DOHH2 (cell line): ENCODE data around the gene ABCA9.

ENCODE experiments used
- EZH2phosphoT487 ChIP-seq: fragments of 200-600 bp; sonication (generic); IDR thresholded peaks from 2 replicates; pipeline ENCODE4 v1.6.1; 2017; ENCODE audit warnings: borderline replicate concordance, mild to moderate bottlenecking, antibody characterized with exemption, low read length, moderate library complexity, mixed read lengths
- TF ChIP-seq, protein P1 (sequence below): fragments of 200-600 bp; sonication (generic); IDR thresholded peaks from one replicate; pipeline ENCODE4 v1.5.1; 2014; ENCODE audit warnings: antibody characterized with exemption, mild to moderate bottlenecking, low read depth, low read length; ENCODE audit not compliant: poor library complexity, severe bottlenecking

DNA sequence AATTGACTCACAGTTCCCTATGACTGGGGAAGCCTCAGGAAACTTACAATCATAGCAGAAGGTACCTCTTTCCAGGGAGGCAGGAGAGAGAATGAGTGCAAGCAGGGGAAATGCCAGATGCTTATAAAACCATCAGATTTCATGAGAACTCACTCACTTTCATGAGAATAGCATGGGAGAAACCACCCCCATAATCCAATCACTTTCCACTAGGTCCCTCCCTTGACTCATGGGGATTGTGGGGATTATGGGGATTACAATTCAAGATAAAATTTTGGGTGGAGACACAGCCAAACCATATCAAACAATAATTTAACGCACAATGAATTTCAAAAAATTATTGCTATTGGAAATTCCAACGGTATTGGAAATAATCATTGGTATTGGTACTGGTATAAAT lies 15.1 kb downstream of the ABCA9 start:
- TF ChIP-seq, protein P1, sequence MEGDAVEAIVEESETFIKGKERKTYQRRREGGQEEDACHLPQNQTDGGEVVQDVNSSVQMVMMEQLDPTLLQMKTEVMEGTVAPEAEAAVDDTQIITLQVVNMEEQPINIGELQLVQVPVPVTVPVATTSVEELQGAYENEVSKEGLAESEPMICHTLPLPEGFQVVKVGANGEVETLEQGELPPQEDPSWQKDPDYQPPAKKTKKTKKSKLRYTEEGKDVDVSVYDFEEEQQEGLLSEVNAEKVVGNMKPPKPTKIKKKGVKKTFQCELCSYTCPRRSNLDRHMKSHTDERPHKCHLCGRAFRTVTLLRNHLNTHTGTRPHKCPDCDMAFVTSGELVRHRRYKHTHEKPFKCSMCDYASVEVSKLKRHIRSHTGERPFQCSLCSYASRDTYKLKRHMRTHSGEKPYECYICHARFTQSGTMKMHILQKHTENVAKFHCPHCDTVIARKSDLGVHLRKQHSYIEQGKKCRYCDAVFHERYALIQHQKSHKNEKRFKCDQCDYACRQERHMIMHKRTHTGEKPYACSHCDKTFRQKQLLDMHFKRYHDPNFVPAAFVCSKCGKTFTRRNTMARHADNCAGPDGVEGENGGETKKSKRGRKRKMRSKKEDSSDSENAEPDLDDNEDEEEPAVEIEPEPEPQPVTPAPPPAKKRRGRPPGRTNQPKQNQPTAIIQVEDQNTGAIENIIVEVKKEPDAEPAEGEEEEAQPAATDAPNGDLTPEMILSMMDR, result no peak
- no peak for TF ChIP-seq EZH2phosphoT487
